Adrenal gland (tissue), 12 donors: ENCODE results near the gene GRK6. TPM values are rescaled to one million over a fixed set of nuclear protein-coding genes. Genes with fewer than 3 reads are reported as not detected.

ENCODE experiments used
- DNase-seq, 7 donors: peaks; one replicate each; pipeline ENCODE4 v3.0.0-alpha.2; 2019 to 2020
- H3K27ac ChIP-seq, 5 donors: fragments of 200-600 bp; sonication (generic) in 4 of 5; 1 replicate in 3 of 5; 2 replicates in 2 of 5; pipeline versions ENCODE4 v1.5.1 to v1.8.0; 2016 to 2020; ENCODE audit warnings: mild to moderate bottlenecking in 1 of 5
- H3K27me3 ChIP-seq: fragments of 200-600 bp; 2 replicates; pipeline ENCODE4 v1.8.0; 2021
- H3K36me3 ChIP-seq, 2 donors: fragments of 200-600 bp; replicated peaks in 1 of 2; 1 replicate in 1 of 2; 2 replicates in 1 of 2; pipeline versions ENCODE4 v1.5.1 to v1.8.0; 2018 to 2022
- H3K4me1 ChIP-seq, 2 donors: fragments of 200-600 bp; replicated peaks in 1 of 2; 1 replicate in 1 of 2; 2 replicates in 1 of 2; pipeline versions ENCODE4 v1.5.1 to v1.8.0; 2018 to 2021
- H3K4me3 ChIP-seq, 4 donors: fragments of 200-600 bp; sonication (generic) in 3 of 4; one replicate each; pipeline ENCODE4 v1.5.1; 2016 to 2018
- H3K9me3 ChIP-seq, 3 donors: fragments of 200-600 bp; sonication (generic) in 1 of 3; replicated peaks in 1 of 3; 1 replicate in 2 of 3; 2 replicates in 1 of 3; pipeline versions ENCODE4 v1.5.1 to v1.8.0; 2016 to 2021
- POLR2A ChIP-seq, 2 donors: fragments of 450-650 bp; IDR thresholded peaks; one replicate each; pipeline ENCODE4 v1.6.1; 2017; ENCODE audit warnings: antibody characterized with exemption in 2 of 2, mild to moderate bottlenecking in 2 of 2, moderate library complexity in 1 of 2
- WGBS, 4 donors: extraction: QIAGEN DNeasy Blood & Tissue Kit in 2 of 4; methylation state at CpG; one replicate each; pipeline versions ENCODE4 v1.1.5 to v1.1.7; 2013 to 2017; 5-methylcytosine and 5-hydroxymethylcytosine counted together
- intact Hi-C, 2 donors: fragments of 100-400 bp; cut with DNase I; formaldehyde crosslinking; loops; one replicate each; pipeline versions ENCODE4 v1.14.1 to v1.15.0; 2022 to 2023
- polyA plus RNA-seq, 3 donors: library from polyadenylated mRNA; stranded (reverse); fragments of 200-250 nt in 2 of 3; fragments of 350-450 nt in 1 of 3; fragmentation: Illumina TruSeq in 1 of 3; extraction: RNeasy Lipid Tissue Mini Kit (QIAGEN cat#74804) in 1 of 3; gene quantifications; one replicate each; pipeline ENCODE4 v1.2.3, GENCODE V29; 2013 to 2014
- total RNA-seq, 9 donors: library from RNA; depleted of rRNA in 4 of 9; stranded (reverse); fragments of >200 nt in 4 of 9; fragments of 120-200 nt in 1 of 9; fragmentation: NEBNext Ultra II Directional in 1 of 9; extraction: Animal tissue kit (Norgen Biotek cat#: 25700) in 1 of 9; gene quantifications; one replicate each; pipeline versions ENCODE4 v1.1.0 to v1.2.4, GENCODE V29; 2013 to 2023
- TF ChIP-seq, protein P1 (sequence below), 6 experiments: fragments of 450-650 bp in 4 of 6; fragments of 200-600 bp in 2 of 6; sonication (generic) in 1 of 6; IDR thresholded peaks; 1 replicate in 5 of 6; 2 replicates in 1 of 6; pipeline versions ENCODE4 v1.5.1 to v1.8.0; 2016 to 2021; ENCODE audit warnings: antibody characterized with exemption in 6 of 6, mild to moderate bottlenecking in 2 of 6, moderate library complexity in 1 of 6
- donor health status: healthy with polysubstance abuse.
- donor health status: Bipolar disorder and iron deficiency.
- donor health status: DM: yes; HTN: yes; CAD: no.
- donor health status: DM: no; HTN: no; CAD: no.
- donor health status: DM: no; HTN: no; CAD: no.
- donor health status: DM: yes; HTN: yes; CAD: no.

Gene GRK6
- total and polyA plus RNA-seq, 12 donors, result 3.5 to 31.9 (median 21.7) TPM

DNA sequence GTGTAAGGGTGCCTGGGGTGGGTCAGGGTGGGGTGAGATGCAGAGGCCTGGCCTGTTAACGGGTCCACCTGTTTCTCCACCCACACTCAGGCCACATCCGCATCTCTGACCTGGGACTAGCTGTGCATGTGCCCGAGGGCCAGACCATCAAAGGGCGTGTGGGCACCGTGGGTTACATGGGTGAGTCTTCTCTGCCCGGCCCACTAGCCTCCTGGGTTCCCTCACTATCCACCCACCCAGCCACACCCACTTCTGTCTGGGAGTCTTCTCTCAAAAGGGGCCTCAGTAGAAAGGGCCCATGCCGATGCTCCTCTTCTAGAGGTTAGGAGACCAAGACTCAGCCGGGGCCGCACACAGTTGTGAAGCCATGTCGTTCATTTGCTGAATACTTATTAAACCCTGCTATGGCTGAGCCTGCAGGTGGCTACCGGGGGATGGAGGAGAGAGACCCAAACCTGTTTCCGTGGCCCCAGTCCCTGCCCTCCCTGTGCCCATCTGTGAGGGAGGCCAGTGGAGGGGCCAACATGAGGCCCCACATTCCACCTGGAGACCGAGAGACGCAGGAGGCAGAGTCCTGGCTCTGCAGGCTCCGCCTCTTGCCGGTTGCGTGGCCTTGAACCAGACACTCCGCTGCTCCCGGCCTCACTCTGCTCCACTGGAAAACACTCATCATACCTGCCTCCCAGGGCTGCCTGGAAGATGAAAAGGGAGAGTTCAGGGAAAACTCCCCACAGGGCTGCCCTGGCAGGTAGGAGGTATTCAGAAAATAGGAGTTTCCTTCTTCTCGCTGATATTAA, 8.7 kb downstream of the GRK6 start:
- Histone ChIP-seq H3K4me3 (no peak overlapping the region), H3K36me3 (peaks cover 0 to 45% of the 10 kb centered on the region in 2 donors), H3K27ac (peak overlapping the region in 1 of 5 donors; percentile 58), H3K4me1 (peaks cover 0 to 9% of the 10 kb centered on the region in 2 donors), H3K9me3 (no peaks in the 10 kb centered on the region), H3K27me3 (no peaks in the 10 kb centered on the region)
- 70 to 84% (median 79%) methylated on average over 15 to 20 of the region's 20 CpGs for WGBS, 4 donors
- DNase-seq, result peak; percentile 59 to 85 (median 77)
- intact Hi-C loops, result no loop called here
- TF ChIP-seq POLR2A (IDR thresholded peaks at IDR 0.05), result no peak
- TF ChIP-seq, protein P1, sequence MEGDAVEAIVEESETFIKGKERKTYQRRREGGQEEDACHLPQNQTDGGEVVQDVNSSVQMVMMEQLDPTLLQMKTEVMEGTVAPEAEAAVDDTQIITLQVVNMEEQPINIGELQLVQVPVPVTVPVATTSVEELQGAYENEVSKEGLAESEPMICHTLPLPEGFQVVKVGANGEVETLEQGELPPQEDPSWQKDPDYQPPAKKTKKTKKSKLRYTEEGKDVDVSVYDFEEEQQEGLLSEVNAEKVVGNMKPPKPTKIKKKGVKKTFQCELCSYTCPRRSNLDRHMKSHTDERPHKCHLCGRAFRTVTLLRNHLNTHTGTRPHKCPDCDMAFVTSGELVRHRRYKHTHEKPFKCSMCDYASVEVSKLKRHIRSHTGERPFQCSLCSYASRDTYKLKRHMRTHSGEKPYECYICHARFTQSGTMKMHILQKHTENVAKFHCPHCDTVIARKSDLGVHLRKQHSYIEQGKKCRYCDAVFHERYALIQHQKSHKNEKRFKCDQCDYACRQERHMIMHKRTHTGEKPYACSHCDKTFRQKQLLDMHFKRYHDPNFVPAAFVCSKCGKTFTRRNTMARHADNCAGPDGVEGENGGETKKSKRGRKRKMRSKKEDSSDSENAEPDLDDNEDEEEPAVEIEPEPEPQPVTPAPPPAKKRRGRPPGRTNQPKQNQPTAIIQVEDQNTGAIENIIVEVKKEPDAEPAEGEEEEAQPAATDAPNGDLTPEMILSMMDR (IDR thresholded peaks at IDR 0.05), result no peak

DNA sequence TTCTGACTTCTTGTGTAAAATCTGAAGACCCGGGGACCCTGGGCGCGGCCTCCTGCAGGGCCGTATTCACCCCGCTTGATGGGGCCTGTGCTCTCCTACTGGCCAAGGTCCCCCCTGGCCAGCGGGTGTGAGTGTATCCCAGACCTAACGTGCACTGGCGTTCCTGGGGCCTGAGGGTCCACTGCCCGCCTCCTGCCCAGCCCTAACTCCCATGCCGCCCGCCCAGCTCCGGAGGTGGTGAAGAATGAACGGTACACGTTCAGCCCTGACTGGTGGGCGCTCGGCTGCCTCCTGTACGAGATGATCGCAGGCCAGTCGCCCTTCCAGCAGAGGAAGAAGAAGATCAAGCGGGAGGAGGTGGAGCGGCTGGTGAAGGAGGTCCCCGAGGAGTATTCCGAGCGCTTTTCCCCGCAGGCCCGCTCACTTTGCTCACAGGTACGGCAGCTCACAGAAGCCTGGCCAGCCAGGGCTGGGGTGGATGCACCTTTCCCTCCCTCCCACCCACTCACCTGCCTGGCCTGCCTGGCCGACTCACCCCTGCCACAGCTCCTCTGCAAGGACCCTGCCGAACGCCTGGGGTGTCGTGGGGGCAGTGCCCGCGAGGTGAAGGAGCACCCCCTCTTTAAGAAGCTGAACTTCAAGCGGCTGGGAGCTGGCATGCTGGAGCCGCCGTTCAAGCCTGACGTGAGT, 9.5 kb downstream of the GRK6 start:
- Histone ChIP-seq H3K4me1 (peaks cover 0 to 4% of the 10 kb centered on the region in 2 donors), H3K36me3 (peaks cover 0 to 47% of the 10 kb centered on the region in 2 donors), H3K9me3 (no peaks in the 10 kb centered on the region), H3K4me3 (no peak overlapping the region), H3K27ac (peak overlapping the region in 1 of 5 donors; percentile 58), H3K27me3 (no peaks in the 10 kb centered on the region)
- DNase-seq, result peak in 1 of 7 donors; percentile 19
- WGBS, 4 donors, result 92 to 94% (median 94%) methylated on average over 20 to 37 of the region's 37 CpGs
- intact Hi-C loops, result no loop called here
- TF ChIP-seq, protein P1 (IDR thresholded peaks at IDR 0.05), result no peak
- no peak for TF ChIP-seq POLR2A (IDR thresholded peaks at IDR 0.05)

DNA sequence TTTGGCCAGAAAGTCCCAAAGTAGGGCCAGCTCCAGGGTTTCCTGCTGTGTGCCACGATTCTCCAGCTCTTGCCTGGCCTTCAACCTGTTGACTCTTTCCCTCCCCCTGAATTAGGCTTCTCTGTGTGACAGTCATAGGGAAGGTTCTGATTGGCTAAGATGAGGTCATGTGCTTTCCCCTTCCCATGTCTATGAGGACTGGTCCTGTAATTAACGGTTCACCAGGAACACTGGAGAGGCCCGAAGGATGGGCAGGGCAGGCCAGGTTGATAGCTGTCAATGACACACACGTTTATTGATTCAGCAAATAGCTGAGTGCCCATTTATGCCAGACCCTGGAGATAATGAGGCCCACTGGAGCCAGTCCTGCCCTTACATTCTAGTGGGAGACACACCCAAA, 11.1 kb downstream of the GRK6 start:
- no peak for TF ChIP-seq POLR2A (IDR thresholded peaks at IDR 0.05)
- TF ChIP-seq, protein P1 (IDR thresholded peaks at IDR 0.05), result no peak
- 67 to 89% (median 79%) methylated on average over 4 of the region's 4 CpGs for WGBS, 4 donors
- intact Hi-C loops, result no loop called here
- peaks cover 0 to 4% of the 10 kb centered on the region in 2 donors for H3K4me1 ChIP-seq
- H3K36me3 ChIP-seq, result peaks cover 0 to 50% of the 10 kb centered on the region in 2 donors
- H3K9me3 ChIP-seq, result no peaks in the 10 kb centered on the region
- no peaks in the 10 kb centered on the region for H3K27me3 ChIP-seq
- H3K4me3 ChIP-seq, result no peak overlapping the region
- DNase-seq, result no peak
- no peak overlapping the region for H3K27ac ChIP-seq

DNA sequence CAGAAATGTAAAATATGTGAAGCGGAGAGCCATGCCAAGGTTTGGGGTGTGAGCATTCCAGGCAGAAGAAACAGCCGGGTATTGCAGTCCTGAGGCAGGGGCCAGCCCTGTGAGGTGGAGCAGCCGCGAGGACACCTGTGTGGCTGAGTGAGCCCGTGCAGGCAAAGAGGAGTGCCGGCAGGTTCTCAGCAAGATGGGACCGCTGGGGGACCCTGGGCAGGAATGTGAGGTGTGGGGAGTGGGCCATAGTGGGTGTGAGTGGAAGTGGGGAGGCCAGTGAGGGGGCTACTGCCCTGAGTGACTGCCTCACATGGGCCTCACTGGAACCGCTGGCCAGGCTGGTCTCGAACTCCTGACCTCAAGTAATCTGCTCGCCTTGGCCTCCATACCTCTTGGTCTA, 12.0 kb downstream of the GRK6 start:
- peak in 1 of 7 donors; percentile 11 for DNase-seq
- peaks cover 0 to 42% of the 10 kb centered on the region in 2 donors for H3K36me3 ChIP-seq
- intact Hi-C loops, result no loop called here

More for the DNA sequence above, 12.0 kb downstream of the GRK6 start:
- H3K9me3 ChIP-seq, result no peaks in the 10 kb centered on the region
- no peak for TF ChIP-seq POLR2A (IDR thresholded peaks at IDR 0.05)
- TF ChIP-seq, protein P1 (IDR thresholded peaks at IDR 0.05), result no peak
- H3K4me3 ChIP-seq, result no peak overlapping the region
- 91 to 96% (median 94%) methylated on average over 9 to 10 of the region's 10 CpGs for WGBS, 4 donors
- no peaks in the 10 kb centered on the region for H3K27me3 ChIP-seq
- H3K4me1 ChIP-seq, result peaks cover 0 to 4% of the 10 kb centered on the region in 2 donors
- H3K27ac ChIP-seq, result no peak overlapping the region
